Adrenal gland (tissue), 12 donors: ENCODE data around the gene SLC4A5. TPM values are rescaled to one million over a fixed set of nuclear protein-coding genes. Genes with fewer than 3 reads are reported as not detected.
"Not testable (repeated sequence)": the region's sequence is repeated elsewhere in the genome, so short reads cannot be mapped to it uniquely, and the experiment has no call there.

Experiments used
- DNase-seq, 7 donors: peaks; one replicate each; pipeline ENCODE4 v3.0.0-alpha.2; 2019 to 2020
- H3K27ac ChIP-seq, 5 donors: fragments of 200-600 bp; sonication (generic) in 4 of 5; 1 replicate in 3 of 5; 2 replicates in 2 of 5; pipeline versions ENCODE4 v1.5.1 to v1.8.0; 2016 to 2020; ENCODE audit warnings: mild to moderate bottlenecking in 1 of 5
- H3K27me3 ChIP-seq: fragments of 200-600 bp; 2 replicates; pipeline ENCODE4 v1.8.0; 2021
- H3K36me3 ChIP-seq, 2 donors: fragments of 200-600 bp; replicated peaks in 1 of 2; 1 replicate in 1 of 2; 2 replicates in 1 of 2; pipeline versions ENCODE4 v1.5.1 to v1.8.0; 2018 to 2022
- H3K4me1 ChIP-seq, 2 donors: fragments of 200-600 bp; replicated peaks in 1 of 2; 1 replicate in 1 of 2; 2 replicates in 1 of 2; pipeline versions ENCODE4 v1.5.1 to v1.8.0; 2018 to 2021
- H3K4me3 ChIP-seq, 4 donors: fragments of 200-600 bp; sonication (generic) in 3 of 4; one replicate each; pipeline ENCODE4 v1.5.1; 2016 to 2018
- H3K9me3 ChIP-seq, 3 donors: fragments of 200-600 bp; sonication (generic) in 1 of 3; replicated peaks in 1 of 3; 1 replicate in 2 of 3; 2 replicates in 1 of 3; pipeline versions ENCODE4 v1.5.1 to v1.8.0; 2016 to 2021
- POLR2A ChIP-seq, 2 donors: fragments of 450-650 bp; IDR thresholded peaks; one replicate each; pipeline ENCODE4 v1.6.1; 2017; ENCODE audit warnings: antibody characterized with exemption in 2 of 2, mild to moderate bottlenecking in 2 of 2, moderate library complexity in 1 of 2
- WGBS, 4 donors: extraction: QIAGEN DNeasy Blood & Tissue Kit in 2 of 4; methylation state at CpG; one replicate each; pipeline versions ENCODE4 v1.1.5 to v1.1.7; 2013 to 2017; 5-methylcytosine and 5-hydroxymethylcytosine counted together
- intact Hi-C, 2 donors: fragments of 100-400 bp; cut with DNase I; formaldehyde crosslinking; loops; one replicate each; pipeline versions ENCODE4 v1.14.1 to v1.15.0; 2022 to 2023
- polyA plus RNA-seq, 3 donors: library from polyadenylated mRNA; stranded (reverse); fragments of 200-250 nt in 2 of 3; fragments of 350-450 nt in 1 of 3; fragmentation: Illumina TruSeq in 1 of 3; extraction: RNeasy Lipid Tissue Mini Kit (QIAGEN cat#74804) in 1 of 3; gene quantifications; one replicate each; pipeline ENCODE4 v1.2.3, GENCODE V29; 2013 to 2014
- total RNA-seq, 9 donors: library from RNA; depleted of rRNA in 4 of 9; stranded (reverse); fragments of >200 nt in 4 of 9; fragments of 120-200 nt in 1 of 9; fragmentation: NEBNext Ultra II Directional in 1 of 9; extraction: Animal tissue kit (Norgen Biotek cat#: 25700) in 1 of 9; gene quantifications; one replicate each; pipeline versions ENCODE4 v1.1.0 to v1.2.4, GENCODE V29; 2013 to 2023
- TF ChIP-seq, protein P1 (sequence below), 6 experiments: fragments of 450-650 bp in 4 of 6; fragments of 200-600 bp in 2 of 6; sonication (generic) in 1 of 6; IDR thresholded peaks; 1 replicate in 5 of 6; 2 replicates in 1 of 6; pipeline versions ENCODE4 v1.5.1 to v1.8.0; 2016 to 2021; ENCODE audit warnings: antibody characterized with exemption in 6 of 6, mild to moderate bottlenecking in 2 of 6, moderate library complexity in 1 of 6
- donor health status: healthy with polysubstance abuse.
- donor health status: Bipolar disorder and iron deficiency.
- donor health status: DM: yes; HTN: yes; CAD: no.
- donor health status: DM: no; HTN: no; CAD: no.
- donor health status: DM: no; HTN: no; CAD: no.
- donor health status: DM: yes; HTN: yes; CAD: no.

Gene SLC4A5
- total and polyA plus RNA-seq, 12 donors = 0.14 to 2.7 (median 0.74) TPM; not detected in 1

DNA sequence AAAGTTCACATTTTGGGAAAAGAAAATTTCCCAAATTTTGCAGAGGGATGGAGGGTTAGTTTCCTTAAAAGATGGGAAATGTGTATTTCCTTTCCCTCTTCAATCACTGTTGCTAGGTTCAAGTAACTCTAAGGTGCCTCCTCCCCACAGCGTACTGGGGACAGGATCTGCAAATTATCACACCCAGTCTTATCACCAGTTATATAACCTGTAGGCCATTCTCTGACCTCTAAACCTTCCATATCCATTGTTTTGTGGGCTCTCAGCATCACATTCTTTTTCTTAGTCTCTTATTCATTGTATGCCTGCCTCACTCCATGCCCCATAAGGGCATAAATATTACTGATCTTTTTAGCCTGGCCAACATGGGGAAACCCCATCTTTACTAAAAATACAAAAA, 148.4 kb downstream of the SLC4A5 start:
- Histone ChIP-seq H3K9me3 (no peaks in the 10 kb centered on the region), H3K27me3 (no peaks in the 10 kb centered on the region), H3K4me3 (no peak overlapping the region), H3K36me3 (no peaks in the 10 kb centered on the region), H3K4me1 (peaks cover 10 to 24% of the 10 kb centered on the region in 2 donors), H3K27ac (no peak overlapping the region)
- intact Hi-C loops = no loop called here
- no peak for TF ChIP-seq POLR2A (IDR thresholded peaks at IDR 0.05)
- TF ChIP-seq, protein P1, sequence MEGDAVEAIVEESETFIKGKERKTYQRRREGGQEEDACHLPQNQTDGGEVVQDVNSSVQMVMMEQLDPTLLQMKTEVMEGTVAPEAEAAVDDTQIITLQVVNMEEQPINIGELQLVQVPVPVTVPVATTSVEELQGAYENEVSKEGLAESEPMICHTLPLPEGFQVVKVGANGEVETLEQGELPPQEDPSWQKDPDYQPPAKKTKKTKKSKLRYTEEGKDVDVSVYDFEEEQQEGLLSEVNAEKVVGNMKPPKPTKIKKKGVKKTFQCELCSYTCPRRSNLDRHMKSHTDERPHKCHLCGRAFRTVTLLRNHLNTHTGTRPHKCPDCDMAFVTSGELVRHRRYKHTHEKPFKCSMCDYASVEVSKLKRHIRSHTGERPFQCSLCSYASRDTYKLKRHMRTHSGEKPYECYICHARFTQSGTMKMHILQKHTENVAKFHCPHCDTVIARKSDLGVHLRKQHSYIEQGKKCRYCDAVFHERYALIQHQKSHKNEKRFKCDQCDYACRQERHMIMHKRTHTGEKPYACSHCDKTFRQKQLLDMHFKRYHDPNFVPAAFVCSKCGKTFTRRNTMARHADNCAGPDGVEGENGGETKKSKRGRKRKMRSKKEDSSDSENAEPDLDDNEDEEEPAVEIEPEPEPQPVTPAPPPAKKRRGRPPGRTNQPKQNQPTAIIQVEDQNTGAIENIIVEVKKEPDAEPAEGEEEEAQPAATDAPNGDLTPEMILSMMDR (IDR thresholded peaks at IDR 0.05) = no peak
- WGBS, 4 donors = 89 to 95% (median 90%) methylated on average over 1 of the region's 1 CpG
- DNase-seq = no peak

DNA sequence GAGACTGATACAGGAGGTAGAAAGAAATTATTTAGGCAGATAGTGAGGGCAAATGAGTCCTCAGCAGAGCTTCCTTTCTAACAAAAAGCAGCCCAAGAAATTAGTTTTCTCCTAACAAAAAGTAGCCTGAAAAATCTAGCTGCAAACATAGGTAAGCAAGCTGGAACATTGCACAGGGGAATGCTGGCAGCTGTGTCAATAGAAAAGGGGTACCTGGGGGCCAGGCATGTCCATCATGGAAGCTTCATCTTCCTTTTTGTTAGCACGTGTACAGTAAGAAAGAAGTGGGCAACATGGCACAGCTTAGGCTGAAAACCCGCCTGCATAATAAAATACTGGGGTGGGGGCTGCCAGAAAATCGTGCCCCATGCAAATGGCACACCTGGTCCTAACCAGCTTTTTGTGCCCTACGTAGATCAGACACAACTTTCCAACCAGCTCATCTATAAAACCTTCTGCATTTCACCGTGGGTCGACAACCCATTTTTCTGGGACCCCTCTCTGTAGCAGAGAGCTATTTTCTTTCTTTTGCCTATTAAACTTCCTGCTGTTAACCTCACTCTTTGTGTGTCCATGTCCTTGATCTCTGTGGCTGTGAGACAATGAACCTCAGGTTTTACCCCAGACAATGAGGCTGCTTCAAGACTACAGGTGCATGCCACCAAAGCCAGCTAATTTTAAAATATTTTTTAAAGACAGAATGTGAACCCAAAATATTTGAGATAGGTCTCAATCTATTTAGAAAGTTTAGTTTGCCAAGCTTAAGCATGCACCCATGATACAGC, 151.4 kb downstream of the SLC4A5 start:
- no peaks in the 10 kb centered on the region for H3K27me3 ChIP-seq
- TF ChIP-seq POLR2A (IDR thresholded peaks at IDR 0.05) = no peak
- TF ChIP-seq, protein P1 (IDR thresholded peaks at IDR 0.05) = no peak
- intact Hi-C loops = no loop called here
- DNase-seq = no peak
- no peaks in the 10 kb centered on the region for H3K36me3 ChIP-seq
- H3K9me3 ChIP-seq = no peaks in the 10 kb centered on the region
- no peak overlapping the region for H3K27ac ChIP-seq
- H3K4me1 ChIP-seq = no peaks in the 10 kb centered on the region
- H3K4me3 ChIP-seq = no peak overlapping the region
- WGBS, 4 donors = 66 to 81% (median 73%) methylated on average over 6 of the region's 6 CpGs

DNA sequence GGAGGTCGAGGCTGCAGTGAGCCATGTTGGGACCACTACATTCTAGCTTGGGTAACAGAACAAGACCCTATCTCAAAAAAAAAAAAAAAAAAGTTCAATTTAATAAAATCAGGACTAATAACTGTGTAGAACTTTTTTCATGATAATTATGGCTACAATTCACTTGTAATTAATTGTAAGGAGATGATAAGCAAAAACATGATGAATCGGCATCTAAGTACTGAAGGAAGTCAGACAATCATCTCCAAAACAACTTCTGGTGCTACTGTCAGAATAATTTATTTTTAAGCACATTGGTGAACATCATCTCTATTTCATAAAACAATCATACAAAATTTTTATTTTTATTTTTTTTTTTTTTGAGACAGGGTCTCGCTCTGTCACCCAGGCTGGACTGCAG, 154.5 kb downstream of the SLC4A5 start:
- Histone ChIP-seq H3K9me3 (no peaks in the 10 kb centered on the region), H3K4me3 (no peak overlapping the region), H3K36me3 (no peaks in the 10 kb centered on the region), H3K4me1 (no peaks in the 10 kb centered on the region), H3K27me3 (no peaks in the 10 kb centered on the region), H3K27ac (no peak overlapping the region)
- TF ChIP-seq, protein P1 (IDR thresholded peaks at IDR 0.05) = no peak
- TF ChIP-seq POLR2A (IDR thresholded peaks at IDR 0.05) = no peak
- intact Hi-C loops = no loop called here
- DNase-seq = no peak
- 91 to 97% (median 94%) methylated on average over 3 of the region's 3 CpGs for whole genome bisulfite sequencing, 4 donors

- WGBS, 4 donors = 92 to 99% (median 94%) methylated on average over 5 to 6 of the region's 6 CpGs
- no peak for DNase-seq
- Histone ChIP-seq H3K27me3 (no peaks in the 10 kb centered on the region), H3K4me1 (no peaks in the 10 kb centered on the region), H3K27ac (no peak overlapping the region), H3K36me3 (no peaks in the 10 kb centered on the region), H3K4me3 (no peak overlapping the region), H3K9me3 (no peaks in the 10 kb centered on the region)
- TF ChIP-seq, protein P1 (IDR thresholded peaks at IDR 0.05) = no peak
- TF ChIP-seq POLR2A (IDR thresholded peaks at IDR 0.05) = no peak
- intact Hi-C loops = no loop called here
Measured at GRCh38 chr2:74188018-74188601, 155.1 kb downstream of the SLC4A5 start.

DNA sequence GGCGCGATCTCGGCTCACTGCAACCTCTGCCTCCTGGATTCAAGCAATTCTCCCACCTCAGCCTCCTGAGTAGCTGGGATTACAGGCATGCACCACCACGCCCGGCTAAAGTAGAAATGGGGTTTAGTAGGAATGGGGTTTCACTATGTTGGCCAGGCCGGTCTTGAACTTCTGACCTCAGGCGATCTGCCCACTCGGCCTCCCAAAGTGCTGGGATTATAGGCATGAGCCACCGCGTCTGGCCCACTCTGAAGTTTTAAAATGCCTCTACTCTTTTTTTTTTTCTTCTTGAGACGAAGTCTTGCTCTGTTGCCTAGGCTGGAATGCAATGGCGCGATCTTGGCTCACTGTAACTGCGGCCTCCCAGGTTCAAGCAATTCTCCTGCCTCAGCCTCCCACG, 156.5 kb downstream of the SLC4A5 start:
- H3K27ac ChIP-seq = peak overlapping the region in 2 of 5 donors; percentile 57 to 67
- H3K27me3 ChIP-seq, H3K4me1 ChIP-seq, intact Hi-C loops, H3K9me3 ChIP-seq, H3K36me3 ChIP-seq, DNase-seq, H3K4me3 ChIP-seq: not testable (repeated sequence)
- WGBS, 4 donors = 91 to 96% (median 93%) methylated on average over 15 of the region's 15 CpGs
